K562 (cell line): ENCODE results near the gene RPS6KA2. TPM values are rescaled to one million over a fixed set of nuclear protein-coding genes. Genes with fewer than 3 reads are reported as not detected.

Experiments
- ATAC-seq: fragments of 200-7000 bp; cut with Tn5 transposase; 3 replicates; pipeline ENCODE4 v1.9.1; 2020; ENCODE audit warnings: moderate library complexity
- BruUV-seq: library from RNA; stranded (reverse); fragments of 400-500 nt; replicated peaks from 2 replicates; lab custom pipeline; 2021; lab: Mats Ljungman, UMichigan
- CTCF ChIA-PET: fragments of 300-600 bp; formaldehyde crosslinking; extraction: SDS; loops from one replicate; lab custom pipeline; 2021; ENCODE audit warnings: low intra/inter-chr PET ratio; lab: Yijun Ruan, JAX
- POLR2A ChIA-PET: fragments of 300-600, 350-650 bp; sonication (Branson Sonifier 250); formaldehyde crosslinking; extraction: SDS; loops from one replicate; lab custom pipeline; 2021; ENCODE audit warnings: antibody characterized with exemption, inconsistent platforms; lab: Yijun Ruan, JAX
- DNase-seq, 4 experiments: peaks; one replicate each; pipeline versions ENCODE4 v3.0.0 to v3.0.0-alpha.2; 2011 to 2018; ENCODE audit warnings: low spot score in 3 of 4, mixed read lengths in 3 of 4; ENCODE audit errors: extremely low read depth in 1 of 4
- FAIRE-seq: peaks from 2 replicates; lab custom pipeline; 2011; peaks lifted over from hg19 to GRCh38; lab: Jason Lieb, UNC
- H2AFZ ChIP-seq: 2 replicates; pipeline ENCODE4 v1.6.0; 2011; ENCODE audit warnings: low read depth, low read length, control low read depth, inconsistent platforms
- H3K27ac ChIP-seq: fragments of 200-600 bp; 3 replicates; pipeline ENCODE4 v1.8.0; 2011; ENCODE audit warnings: low read depth, mild to moderate bottlenecking, control low read depth, inconsistent platforms, low read length, moderate library complexity, mixed read lengths; ENCODE audit errors: extremely low read depth
- H3K27me3 ChIP-seq, 2 experiments: fragments of 300-600 bp in 1 of 2; 2 replicates in 1 of 2; 3 replicates in 1 of 2; pipeline versions ENCODE4 v1.6.0 to v1.8.0; 2011; ENCODE audit warnings: inconsistent platforms in 2 of 2, low read length in 2 of 2, mild to moderate bottlenecking in 1 of 2, mixed read lengths in 1 of 2, moderate library complexity in 1 of 2; ENCODE audit not compliant: control insufficient read depth in 2 of 2, insufficient read depth in 2 of 2
- H3K36me3 ChIP-seq: fragments of 300-600 bp; 3 replicates; pipeline ENCODE4 v1.8.0; 2011; ENCODE audit warnings: mild to moderate bottlenecking, low read length, inconsistent platforms; ENCODE audit not compliant: control insufficient read depth, insufficient read depth
- H3K4me1 ChIP-seq, 2 experiments: fragments of 200-600 bp in 1 of 2; replicated peaks in 1 of 2; 2 replicates in 1 of 2; 3 replicates in 1 of 2; pipeline versions ENCODE4 v1.5.1 to v1.8.0; 2011; ENCODE audit warnings: inconsistent platforms in 2 of 2, low read length in 2 of 2, mild to moderate bottlenecking in 1 of 2, mixed read lengths in 1 of 2, moderate library complexity in 1 of 2; ENCODE audit not compliant: control insufficient read depth in 2 of 2, insufficient read depth in 2 of 2
- H3K4me2 ChIP-seq: 2 replicates; pipeline ENCODE4 v1.6.1; 2011; ENCODE audit warnings: low read length, control low read depth, inconsistent platforms, mixed read lengths; ENCODE audit not compliant: insufficient read depth
- H3K4me3 ChIP-seq: fragments of 200-600 bp; sonication (generic), shearing (Covaris generic); 2 replicates; pipeline ENCODE4 v1.5.1; 2016; ENCODE audit warnings: control low read depth, inconsistent platforms
- H3K79me2 ChIP-seq: fragments of 200-600 bp; 3 replicates; pipeline ENCODE4 v1.8.0; 2011; ENCODE audit warnings: low read length, inconsistent platforms; ENCODE audit not compliant: control insufficient read depth, insufficient read depth
- H3K9ac ChIP-seq, 2 experiments: 2 replicates each; pipeline versions ENCODE4 v1.6.0 to v1.6.1; 2011; ENCODE audit warnings: low read depth in 2 of 2, low read length in 2 of 2, control low read depth in 1 of 2, inconsistent platforms in 1 of 2, mild to moderate bottlenecking in 1 of 2, mixed read lengths in 1 of 2; ENCODE audit not compliant: insufficient read depth in 1 of 2
- H3K9me1 ChIP-seq: one replicate; pipeline ENCODE4 v1.6.0; 2011; ENCODE audit warnings: inconsistent platforms, mild to moderate bottlenecking, low read length, moderate library complexity; ENCODE audit not compliant: control insufficient read depth, insufficient read depth
- H3K9me3 ChIP-seq: replicated peaks from 2 replicates; pipeline ENCODE4 v1.5.1; 2011; ENCODE audit warnings: low read depth, low read length, inconsistent platforms; ENCODE audit not compliant: control insufficient read depth, insufficient read depth
- H4K20me1 ChIP-seq: replicated peaks from 2 replicates; pipeline ENCODE4 v1.6.1; 2011; ENCODE audit warnings: low read length, inconsistent platforms, mixed read lengths; ENCODE audit not compliant: control insufficient read depth, insufficient read depth
- BACH1 ChIP-seq: fragments of 200-800 bp; sonication (Bioruptor generic); IDR thresholded peaks from 2 replicates; pipeline ENCODE4 v1.6.1; 2016; ENCODE audit warnings: missing genetic modification characterization, missing compliant biosample characterization
- BRD4 ChIP-seq: fragments of 200-600 bp; sonication (generic); IDR thresholded peaks from 2 replicates; pipeline ENCODE4 v1.6.1; 2017; ENCODE audit warnings: inconsistent platforms
- CAMTA2 ChIP-seq: fragments of 250-450 bp; sonication (Bioruptor Pico); conservative IDR thresholded peaks from 2 replicates; pipeline ENCODE4 v1.5.1; 2022
- CSDE1 ChIP-seq, 2 experiments: fragments of 450-650 bp; IDR thresholded peaks; 2 replicates each; pipeline ENCODE4 v1.6.1; 2016; ENCODE audit warnings: mild to moderate bottlenecking in 1 of 2
- EP300 ChIP-seq: IDR thresholded peaks from 2 replicates; pipeline ENCODE4 v1.6.1; 2012; ENCODE audit warnings: low read length, improper control_type of control experiment
- KDM2B ChIP-seq: fragments of 250-450 bp; sonication (Bioruptor Pico); IDR thresholded peaks from 2 replicates; pipeline ENCODE4 v1.8.0; 2021; ENCODE audit warnings: mild to moderate bottlenecking, moderate library complexity
- NRF1 ChIP-seq, 2 experiments: fragments of 450-650 bp; IDR thresholded peaks in 1 of 2; conservative IDR thresholded peaks in 1 of 2; 2 replicates each; pipeline ENCODE4 v1.6.1; 2014; ENCODE audit warnings: mild to moderate bottlenecking in 2 of 2
- RBM25 ChIP-seq: fragments of 200-400 bp; formaldehyde crosslinking; IDR thresholded peaks from 2 replicates; pipeline ENCODE4 v1.6.1; 2018; ENCODE audit warnings: low read length, low read depth, moderate library complexity; ENCODE audit not compliant: severe bottlenecking
- SAFB2 ChIP-seq: fragments of 200-400 bp; formaldehyde crosslinking; IDR thresholded peaks from 2 replicates; pipeline ENCODE4 v1.6.1; 2018; ENCODE audit warnings: borderline replicate concordance, low read length, low read depth, moderate library complexity; ENCODE audit not compliant: severe bottlenecking
- SP2 ChIP-seq: IDR thresholded peaks from 2 replicates; pipeline ENCODE4 v1.6.1; 2011; ENCODE audit warnings: mild to moderate bottlenecking, low read depth, low read length, moderate library complexity; ENCODE audit not compliant: poor library complexity, severe bottlenecking; ENCODE audit errors: extremely low read depth
- YY1 ChIP-seq, 3 experiments: IDR thresholded peaks; 2 replicates each; pipeline ENCODE4 v1.6.1; 2011; ENCODE audit warnings: low read length in 2 of 3, mild to moderate bottlenecking in 2 of 3, moderate library complexity in 2 of 3, borderline replicate concordance in 1 of 3, control low read depth in 1 of 3, low read depth in 1 of 3; ENCODE audit not compliant: insufficient read depth in 3 of 3, insufficient replicate concordance in 2 of 3, control insufficient read depth in 1 of 3, insufficient read length in 1 of 3; ENCODE audit errors: extremely low read depth in 1 of 3
- ZBTB8A ChIP-seq: fragments of 450-650 bp; IDR thresholded peaks from 2 replicates; pipeline ENCODE4 v1.6.1; 2018; ENCODE audit warnings: mild to moderate bottlenecking, moderate library complexity; ENCODE audit not compliant: partially characterized antibody
- ZNF589 ChIP-seq: fragments of 200-800 bp; sonication (Bioruptor generic); IDR thresholded peaks from 2 replicates; pipeline ENCODE4 v1.6.1; 2016; ENCODE audit warnings: low read depth, missing genetic modification characterization, missing compliant biosample characterization
- WGBS: fragments of 100-300 bp; shearing (Covaris generic); methylation state at CpG from one replicate; pipeline ENCODE4 v1.1.6; 2016; ENCODE audit warnings: low coverage, mixed read lengths; ENCODE audit not compliant: insufficient coverage; ENCODE audit errors: missing lambda C conversion rate; 5-methylcytosine and 5-hydroxymethylcytosine counted together
- in situ Hi-C: fragments of 300-500 bp; cut with MboI; formaldehyde crosslinking; loops from 4 replicates; pipeline ENCODE4 v1.15.0; 2018; ENCODE audit warnings: inconsistent platforms, mixed read lengths
- intact Hi-C: fragments of 100-400 bp; cut with micrococcal nuclease; formaldehyde crosslinking; loops from 2 replicates; pipeline ENCODE4 v1.14.2; 2022
- polyA plus RNA-seq, 8 experiments: library from polyadenylated mRNA; depleted of rRNA in 4 of 8; stranded (reverse) in 5 of 8; unstranded in 3 of 8; fragments of >200 nt; fragmentation: Nextera tagmentation in 2 of 8; fragmentation: Illumina TruSeq in 1 of 8; extraction: Ambion mirVana in 2 of 8; extraction: Trizol in 1 of 8; gene quantifications; 2 replicates each; pipeline versions ENCODE4 v1.2.1 to v1.2.3, GENCODE V29; 2011 to 2014; ENCODE audit warnings: inconsistent platforms in 1 of 8, missing spikeins in 1 of 8
- total RNA-seq, 7 experiments: library from RNA; depleted of rRNA in 6 of 7; stranded (reverse); fragments of >200 nt in 6 of 7; fragmentation: Illumina TruSeq in 2 of 7; extraction: Trizol in 2 of 7; gene quantifications; 2 replicates each; pipeline versions ENCODE4 v1.2.1 to v1.2.3, GENCODE V29; 2011 to 2021; ENCODE audit warnings: low replicate concordance in 1 of 7
- TF ChIP-seq, protein P1 (sequence below): fragments of 250-450 bp; sonication (Bioruptor Pico); IDR thresholded peaks from 2 replicates; pipeline ENCODE4 v1.8.0; 2022; ENCODE audit warnings: inconsistent platforms, mild to moderate bottlenecking, moderate library complexity, borderline replicate concordance
- TF ChIP-seq, protein P2 (sequence below): fragments of 250-450 bp; sonication (Bioruptor Pico); IDR thresholded peaks from 2 replicates; pipeline ENCODE4 v1.8.0; 2022; ENCODE audit warnings: moderate library complexity, mild to moderate bottlenecking, inconsistent platforms

The RPS6KA2 gene
- total and polyA plus RNA-seq, 9 of the 15 experiments (the other 6 are each of a cell fraction or from before 2014, with no cell fraction given) = 0.29 to 1.00 (median 0.53) TPM

DNA sequence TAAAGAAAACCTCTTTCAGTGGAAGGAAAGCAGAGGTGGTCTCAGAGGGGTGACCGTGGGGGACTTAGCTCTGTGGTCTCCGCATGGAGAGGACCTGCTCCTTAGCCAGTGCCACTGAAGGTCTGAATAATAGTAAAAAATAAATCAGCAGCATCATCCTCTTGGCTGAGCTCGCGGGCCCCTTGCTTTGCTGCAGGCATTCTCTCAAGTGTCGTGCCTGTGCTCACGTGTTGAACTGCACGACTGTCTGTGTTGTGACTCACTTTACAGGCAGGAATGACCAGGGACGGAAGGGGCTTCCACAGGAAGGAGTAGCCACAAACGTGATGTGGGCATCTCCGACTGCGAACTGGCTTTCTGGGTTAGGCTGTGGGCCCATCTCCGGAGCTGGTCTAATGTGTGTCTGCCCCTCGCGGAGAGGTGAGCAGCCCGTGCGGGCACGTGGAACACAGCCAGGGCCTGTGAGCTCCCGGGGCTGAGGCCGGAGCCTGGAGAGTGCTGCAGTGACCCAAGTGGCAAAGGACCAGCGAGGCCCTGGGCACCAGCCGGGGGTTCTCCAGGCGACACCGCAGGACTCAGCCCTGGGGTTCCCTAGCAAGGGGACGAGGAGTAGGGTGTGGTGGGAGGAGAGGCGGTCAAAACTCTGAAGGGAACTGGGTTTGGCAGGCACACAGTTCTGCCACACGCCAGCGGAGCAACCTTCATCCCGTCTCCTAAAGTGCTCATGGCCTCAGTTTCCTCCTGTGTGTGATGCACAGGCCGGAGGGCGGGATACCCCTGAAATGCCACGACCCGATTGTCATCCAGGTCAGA, 129.8 kb downstream of the RPS6KA2 start:
- H3K4me2 ChIP-seq = no peak overlapping the region
- no peak for FAIRE-seq
- TF ChIP-seq SP2 (no peak), BACH1 (tag) (no peak), CAMTA2 (CRISPR knock-in tag) (no peak), SAFB2 (no peak), YY1 (IDR thresholded peaks at IDR 0.05; ENCODE audit: borderline replicate concordance in 1 of 3, control insufficient read depth in 1 of 3, extremely low read depth in 1 of 3, insufficient read depth in 3 of 3, insufficient read length in 1 of 3, insufficient replicate concordance in 2 of 3, low read depth in 1 of 3, low read length in 2 of 3) (no peak), KDM2B (CRISPR knock-in tag) (no peak), BRD4 (no peak), ZNF589 (CRISPR knock-in tag) (no peak), CSDE1 (IDR thresholded peaks at IDR 0.05) (no peak), EP300 (no peak), ZBTB8A (no peak), NRF1 (conservative IDR thresholded peaks at IDR 0.05 in 1 of 2, IDR thresholded peaks at IDR 0.05 in 1 of 2) (no peak), RBM25 (no peak)
- TF ChIP-seq, protein P1, sequence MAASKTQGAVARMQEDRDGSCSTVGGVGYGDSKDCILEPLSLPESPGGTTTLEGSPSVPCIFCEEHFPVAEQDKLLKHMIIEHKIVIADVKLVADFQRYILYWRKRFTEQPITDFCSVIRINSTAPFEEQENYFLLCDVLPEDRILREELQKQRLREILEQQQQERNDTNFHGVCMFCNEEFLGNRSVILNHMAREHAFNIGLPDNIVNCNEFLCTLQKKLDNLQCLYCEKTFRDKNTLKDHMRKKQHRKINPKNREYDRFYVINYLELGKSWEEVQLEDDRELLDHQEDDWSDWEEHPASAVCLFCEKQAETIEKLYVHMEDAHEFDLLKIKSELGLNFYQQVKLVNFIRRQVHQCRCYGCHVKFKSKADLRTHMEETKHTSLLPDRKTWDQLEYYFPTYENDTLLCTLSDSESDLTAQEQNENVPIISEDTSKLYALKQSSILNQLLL = no peak
- TF ChIP-seq, protein P2, sequence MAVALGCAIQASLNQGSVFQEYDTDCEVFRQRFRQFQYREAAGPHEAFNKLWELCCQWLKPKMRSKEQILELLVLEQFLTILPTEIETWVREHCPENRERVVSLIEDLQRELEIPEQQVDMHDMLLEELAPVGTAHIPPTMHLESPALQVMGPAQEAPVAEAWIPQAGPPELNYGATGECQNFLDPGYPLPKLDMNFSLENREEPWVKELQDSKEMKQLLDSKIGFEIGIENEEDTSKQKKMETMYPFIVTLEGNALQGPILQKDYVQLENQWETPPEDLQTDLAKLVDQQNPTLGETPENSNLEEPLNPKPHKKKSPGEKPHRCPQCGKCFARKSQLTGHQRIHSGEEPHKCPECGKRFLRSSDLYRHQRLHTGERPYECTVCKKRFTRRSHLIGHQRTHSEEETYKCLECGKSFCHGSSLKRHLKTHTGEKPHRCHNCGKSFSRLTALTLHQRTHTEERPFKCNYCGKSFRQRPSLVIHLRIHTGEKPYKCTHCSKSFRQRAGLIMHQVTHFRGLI (CRISPR knock-in tag) = no peak
- TF ChIP-seq, all 486 proteins: peak for 0
- H3K27me3 ChIP-seq = peaks cover 67 to 94% of the 10 kb centered on the region in 2 experiments
- no peak overlapping the region for H3K9ac ChIP-seq
- ChIA-PET POLR2A (no interaction called here), CTCF (no interaction called here)
- BruUV-seq = no TSS peak
- no peaks in the 10 kb centered on the region for H3K9me3 ChIP-seq
- intact Hi-C loops (no loop called here), in situ Hi-C loops (no loop called here)
- H4K20me1 ChIP-seq = peaks cover 7% of the 10 kb centered on the region; the same call in 1 of the 2 replicates
- no peaks in the 10 kb centered on the region for H3K9me1 ChIP-seq
- H2AFZ ChIP-seq = no peak overlapping the region
- WGBS = 1% methylated on average over 32 of the region's 32 CpGs
- DNase-seq = no peak
- no peaks in the 10 kb centered on the region for H3K36me3 ChIP-seq
- no peaks in the 10 kb centered on the region for H3K79me2 ChIP-seq
- no peak overlapping the region for H3K4me3 ChIP-seq
- no peak for ATAC-seq
- H3K27ac ChIP-seq = no peak overlapping the region
- peaks cover 0 to 4% of the 10 kb centered on the region in 2 experiments; a peak in 2 of 5 replicates for H3K4me1 ChIP-seq
